Suppressor macrophage treated with lipopolysaccharide for 1 hour (primary cell): Measurements from ENCODE around the gene CFAP20DC.
A peak's percentile ranks its signal among the peaks of the same experiment; 100 is the strongest.
"Not testable (repeated sequence)": the region's sequence is repeated elsewhere in the genome, so short reads cannot be mapped to it uniquely, and the experiment has no call there.

Experiments
- DNase-seq, 3 donors: peaks; one replicate each; pipeline ENCODE4 v3.0.0-alpha.2; 2020 to 2022

CFAP20DC gene

DNA sequence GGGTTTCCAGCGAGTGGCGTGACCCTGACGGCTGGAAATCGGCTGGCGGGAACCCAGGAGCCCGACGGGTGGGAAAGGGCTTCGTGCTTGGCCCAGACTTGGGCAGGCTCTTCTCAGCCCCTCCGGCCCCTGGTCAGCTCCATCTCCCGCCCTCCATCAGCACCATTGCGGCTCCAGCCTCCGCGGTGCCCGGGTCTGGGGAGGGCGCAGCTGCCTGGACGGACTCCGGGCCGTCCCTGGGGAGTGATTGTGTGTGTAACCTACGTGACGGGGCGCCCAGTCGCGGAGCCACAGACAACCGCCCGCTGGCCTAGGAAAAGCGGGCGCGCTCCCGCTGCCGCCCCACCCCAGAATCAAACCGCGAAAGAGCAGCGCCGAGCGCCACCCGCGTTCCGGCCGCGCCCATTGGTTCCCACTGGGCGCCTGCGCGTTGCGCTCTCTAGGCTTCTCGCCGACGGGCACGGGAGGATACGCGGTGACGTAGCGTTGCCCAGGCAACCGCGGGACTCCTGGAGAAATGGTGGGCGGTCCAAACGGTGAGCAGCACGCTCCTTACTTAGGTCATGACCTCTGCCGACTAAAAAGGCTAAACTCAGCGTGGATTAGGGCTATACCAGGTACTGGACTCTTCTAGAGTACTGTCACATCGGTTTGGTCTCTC, at the start of gene CFAP20DC:
Gene CFAP20DC, minus strand, starts transcription at position 355 of the 661 bp plus-strand sequence. CDS start 394 bp downstream, outside the sequence.
- DNase-seq: peak; percentile 93 to 96 (median 95)

DNA sequence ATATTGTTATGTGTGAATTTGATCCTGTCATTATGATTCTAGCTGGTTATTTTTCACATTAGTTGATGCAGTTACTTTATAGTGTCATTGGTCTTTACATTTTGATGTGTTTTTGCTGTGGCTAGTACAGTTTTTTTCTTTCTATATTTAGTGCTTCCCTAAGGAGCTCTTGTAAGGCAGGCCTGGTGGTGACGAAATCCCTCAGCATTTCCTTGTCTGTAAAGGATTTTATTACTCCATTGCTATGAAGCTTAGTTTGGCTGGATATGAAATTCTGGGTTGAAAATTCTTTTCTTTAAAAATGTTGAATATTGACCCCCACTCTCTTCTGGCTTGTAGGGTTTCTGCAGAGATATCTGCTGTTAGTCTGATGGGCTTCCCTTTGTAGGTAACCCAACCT, 48.7 kb upstream of the CFAP20DC start:
- DNase-seq: not testable (repeated sequence)

DNA sequence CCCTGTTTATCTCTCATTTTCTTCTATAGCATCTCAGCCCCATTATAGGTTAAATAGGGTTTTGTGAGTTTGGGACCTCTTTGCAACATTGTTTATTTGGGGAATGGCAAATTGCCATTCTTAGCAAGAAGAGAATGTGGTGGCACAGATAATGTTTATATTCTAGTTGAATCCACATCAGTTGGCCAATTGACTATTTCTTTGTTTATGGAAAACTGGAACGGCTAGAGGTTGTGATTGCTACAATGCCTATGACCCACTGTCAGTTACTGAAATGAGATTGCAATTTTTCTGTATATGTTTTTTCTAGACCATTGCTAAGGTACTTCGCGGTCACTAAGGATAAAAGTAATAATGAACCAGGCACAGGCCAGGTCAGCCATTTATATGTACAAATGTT, 44.6 kb upstream of the CFAP20DC start:
- DNase-seq: no peak

GRCh38 chr3:59093521-59093920, 43.7 kb upstream of the CFAP20DC start:
- DNase-seq: no peak

- no peak for DNase-seq
Measured at GRCh38 chr3:59088761-59089160, 38.9 kb upstream of the CFAP20DC start.

DNA sequence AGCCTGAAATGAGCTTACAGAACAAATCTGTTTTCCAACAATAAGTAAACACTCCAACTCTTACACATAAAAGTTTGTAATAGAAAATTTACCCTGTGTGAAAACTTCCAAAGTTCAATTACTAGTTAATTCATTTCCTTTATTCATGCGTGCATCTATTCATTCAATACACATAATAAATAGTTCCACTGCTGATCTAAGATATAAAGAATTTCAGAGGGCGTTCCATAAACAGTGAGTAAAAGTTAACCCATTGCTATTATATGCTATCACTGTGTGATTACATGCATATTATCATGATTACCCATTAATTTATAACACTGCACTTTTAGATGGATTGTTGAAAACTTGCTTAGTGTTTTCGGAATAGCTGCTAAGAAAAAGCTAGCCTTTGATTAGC, 36.2 kb upstream of the CFAP20DC start:
- no peak for DNase-seq

DNA sequence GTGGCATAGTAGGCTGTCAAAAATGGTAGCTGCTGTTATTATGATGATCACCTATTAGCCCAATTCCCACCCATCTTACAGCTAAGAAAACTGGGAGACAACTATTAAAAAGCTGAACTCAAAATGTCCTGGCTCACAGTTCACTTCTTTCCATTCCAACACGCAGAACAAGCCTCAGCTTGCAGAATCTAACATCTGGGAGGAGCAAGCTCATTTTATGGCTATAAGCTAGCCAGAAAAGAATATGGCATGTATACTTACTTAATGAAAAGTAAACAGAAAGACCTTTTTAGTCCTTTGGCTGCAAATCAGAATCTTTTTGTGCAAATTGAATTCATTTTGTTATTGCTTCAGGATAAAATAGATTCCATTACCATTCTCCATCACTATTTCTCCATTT, 34.8 kb upstream of the CFAP20DC start:
- no peak for DNase-seq

DNA sequence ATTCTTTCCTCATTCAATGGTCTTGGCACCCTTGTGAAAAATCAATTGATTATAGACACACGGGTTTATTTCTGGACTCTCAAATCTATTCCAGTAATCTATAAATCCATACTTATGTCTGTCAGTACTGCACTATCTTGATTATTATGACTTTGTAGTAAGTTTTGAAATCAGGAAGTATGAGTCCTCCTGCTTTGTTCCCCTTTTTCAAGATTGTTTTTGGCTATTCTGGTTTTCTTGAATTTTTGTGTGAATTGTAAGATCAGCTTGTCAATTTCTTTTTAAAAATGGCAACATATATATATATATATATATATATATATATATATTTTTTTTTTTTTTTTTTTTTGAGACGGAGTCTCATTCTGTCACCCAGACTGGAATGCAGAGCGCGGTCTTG, 32.3 kb upstream of the CFAP20DC start:
- DNase-seq: peak; percentile 16 to 61 (median 54)

GRCh38 chr3:59081071-59081470, 31.2 kb upstream of the CFAP20DC start:
- DNase-seq: no peak

DNA sequence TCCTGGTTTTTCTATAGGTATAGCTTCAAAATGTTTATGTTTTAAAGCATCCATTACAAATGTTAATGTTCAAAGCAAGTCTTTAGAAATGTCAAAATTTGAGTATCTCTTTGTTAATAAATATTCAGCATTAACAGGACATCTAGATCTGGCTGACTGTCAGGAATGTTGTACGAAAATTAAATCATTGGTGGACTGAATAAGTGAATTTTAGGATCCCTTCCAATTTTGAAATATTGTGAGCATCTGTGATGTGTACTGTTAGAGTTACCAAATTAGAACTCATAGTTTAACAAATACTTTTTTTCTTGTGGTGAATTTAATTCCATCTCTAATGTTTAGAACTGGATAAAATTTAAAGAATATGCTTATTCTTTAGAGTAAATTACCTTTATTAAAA, 30.1 kb upstream of the CFAP20DC start:
- DNase-seq: no peak

DNA sequence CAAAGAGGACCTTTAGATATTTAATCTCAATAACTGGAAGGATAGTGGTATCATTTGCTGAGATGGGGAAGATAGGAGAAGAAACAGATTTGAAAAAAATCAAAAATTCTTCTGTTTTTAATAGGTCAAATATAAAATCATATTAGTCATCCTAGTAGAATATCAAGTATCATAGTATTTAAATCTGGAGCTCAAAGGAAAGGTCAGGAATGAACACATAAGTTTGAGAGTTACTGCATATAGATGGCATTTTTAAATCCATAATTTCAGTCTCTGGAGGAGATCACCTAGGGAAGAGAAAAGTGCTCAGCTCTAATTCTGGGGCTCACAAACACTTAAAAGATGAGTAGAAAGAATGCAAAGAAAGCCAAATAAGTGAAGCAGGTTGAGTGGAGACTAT, 24.9 kb upstream of the CFAP20DC start:
- DNase-seq: no peak

GRCh38 chr3:59072681-59073080, 22.9 kb upstream of the CFAP20DC start:
- DNase-seq: no peak

DNA sequence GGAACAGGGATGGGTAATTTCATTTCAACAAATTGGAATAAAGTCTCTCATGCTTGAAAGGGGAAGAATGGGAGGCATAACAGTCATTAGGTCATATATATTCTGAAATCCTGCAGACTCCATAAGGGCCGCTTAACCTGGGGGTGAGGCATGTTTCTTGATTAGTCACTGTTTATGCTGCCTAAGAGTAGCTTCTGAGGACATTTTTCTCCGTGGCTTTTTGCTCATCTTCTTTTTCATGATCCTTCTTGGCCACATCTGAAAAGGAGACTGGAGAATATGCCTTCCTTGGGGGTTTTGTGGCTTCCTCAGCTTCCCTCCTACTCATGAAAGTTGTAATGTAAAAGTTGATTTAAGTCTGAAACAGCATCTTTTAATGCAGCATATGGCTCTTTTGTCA, 20.0 kb upstream of the CFAP20DC start:
- no peak for DNase-seq

GRCh38 chr3:59065240-59065639, 15.4 kb upstream of the CFAP20DC start:
- no peak for DNase-seq

GRCh38 chr3:59064728-59065127, 14.9 kb upstream of the CFAP20DC start:
- DNase-seq: no peak

- DNase-seq: no peak
Measured at GRCh38 chr3:59064276-59064675, 14.5 kb upstream of the CFAP20DC start.

DNA sequence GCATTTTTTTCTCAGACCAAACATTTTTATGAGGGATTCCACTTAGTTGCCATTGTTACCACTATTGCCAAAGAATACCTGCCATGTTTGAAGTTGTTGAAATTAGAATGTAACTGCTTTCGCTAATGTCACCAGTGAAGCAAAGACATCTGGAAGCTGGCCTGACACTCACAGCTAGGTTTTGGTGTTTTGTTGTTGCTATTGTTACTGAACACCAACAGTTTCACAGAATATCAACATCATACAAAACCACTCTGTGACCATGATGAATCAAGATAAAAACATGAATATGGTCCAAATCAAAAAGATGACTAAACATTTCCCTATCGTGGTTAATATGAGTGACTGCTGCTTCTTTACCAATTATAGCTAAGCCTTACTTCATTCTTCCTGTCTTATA, 6.9 kb upstream of the CFAP20DC start:
- no peak for DNase-seq

- peak; percentile 62 to 69 (median 63) for DNase-seq
Measured at GRCh38 chr3:59052803-59053411, 3.1 kb upstream of the CFAP20DC start.

GRCh38 chr3:59050811-59051414, 1.1 kb upstream of the CFAP20DC start:
- DNase-seq: not testable (repeated sequence)

DNA sequence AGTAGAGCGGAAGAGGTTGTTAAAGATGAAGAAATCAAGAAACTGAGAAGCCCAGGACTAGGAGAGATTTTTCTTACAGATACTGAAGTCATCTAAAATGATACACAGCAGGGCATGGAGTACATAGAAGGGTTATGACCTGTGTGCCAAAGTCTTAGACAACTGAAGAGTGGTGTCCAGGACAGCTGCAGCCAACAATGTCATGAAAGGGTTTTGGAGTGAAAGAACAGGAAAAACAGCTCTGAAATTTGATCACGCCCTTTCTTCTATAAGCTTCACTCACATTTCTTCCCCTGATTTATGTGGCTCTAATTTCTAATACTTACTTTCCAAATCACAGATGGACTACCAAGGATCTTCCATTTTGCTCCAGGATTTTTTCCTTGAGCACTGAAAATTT, 3.0 kb downstream of the CFAP20DC start:
- no peak for DNase-seq

GRCh38 chr3:59043391-59043790, 6.4 kb downstream of the CFAP20DC start:
- DNase-seq: no peak

GRCh38 chr3:59040902-59041301, 8.9 kb downstream of the CFAP20DC start:
- DNase-seq: no peak

GRCh38 chr3:59027607-59028006, 22.2 kb downstream of the CFAP20DC start:
- DNase-seq: no peak

DNA sequence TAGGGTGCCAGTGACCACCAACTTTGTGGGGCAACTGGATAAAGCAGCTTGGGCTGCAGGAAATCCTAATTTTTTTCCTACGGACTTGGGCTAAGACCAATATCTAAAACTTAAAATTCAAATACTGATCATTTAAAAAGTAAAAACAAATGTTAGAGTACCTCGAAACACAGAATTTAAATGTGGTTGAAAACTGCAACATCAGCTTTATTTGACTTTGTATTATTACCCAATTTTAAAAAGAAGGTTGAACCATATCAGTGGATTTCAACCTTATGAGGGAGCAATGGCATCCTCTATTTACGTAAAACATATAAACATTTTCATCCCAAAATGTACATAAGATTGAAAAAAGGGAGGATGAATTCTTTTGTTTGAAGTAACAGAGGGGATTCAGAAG, 26.2 kb downstream of the CFAP20DC start:
- DNase-seq: no peak

- DNase-seq: no peak
Measured at GRCh38 chr3:59017617-59017984, 32.2 kb downstream of the CFAP20DC start.
